Neuronal stem cell (in vitro differentiated cells): Measurements from ENCODE around the gene DENND5B.

Source experiments
- DNase-seq: peaks from one replicate; pipeline ENCODE4 v3.0.0-alpha.2; 2013; ENCODE audit warnings: low spot score
- H2AFZ ChIP-seq: one replicate; pipeline ENCODE4 v1.6.1; 2013; ENCODE audit warnings: mild to moderate bottlenecking, low read length, inconsistent platforms
- H2AK5ac ChIP-seq: 2 replicates; pipeline ENCODE4 v1.6.1; 2013; ENCODE audit warnings: low read depth, mild to moderate bottlenecking, inconsistent platforms, low read length, moderate library complexity, mixed read lengths
- H2BK120ac ChIP-seq: 2 replicates; pipeline ENCODE4 v1.6.1; 2013; ENCODE audit warnings: low read depth, mild to moderate bottlenecking, inconsistent platforms, low read length, moderate library complexity, mixed read lengths
- H2BK12ac ChIP-seq: one replicate; pipeline ENCODE4 v1.6.1; 2013; ENCODE audit warnings: low read length, inconsistent platforms
- H2BK15ac ChIP-seq: 2 replicates; pipeline ENCODE4 v1.6.1; 2013; ENCODE audit warnings: mild to moderate bottlenecking, low read length, inconsistent platforms, mixed read lengths
- H2BK5ac ChIP-seq: one replicate; pipeline ENCODE4 v1.6.1; 2013; ENCODE audit warnings: inconsistent platforms, mild to moderate bottlenecking, low read length, moderate library complexity
- H3K14ac ChIP-seq: one replicate; pipeline ENCODE4 v1.6.1; 2013; ENCODE audit warnings: low read length, inconsistent platforms
- H3K18ac ChIP-seq: 2 replicates; pipeline ENCODE4 v1.6.1; 2013; ENCODE audit warnings: low read length, inconsistent platforms
- H3K23ac ChIP-seq: 2 replicates; pipeline ENCODE4 v1.6.1; 2013; ENCODE audit warnings: low read depth, mild to moderate bottlenecking, mixed read lengths, low read length, inconsistent platforms; ENCODE audit not compliant: poor library complexity
- H3K27ac ChIP-seq: replicated peaks from 3 replicates; pipeline ENCODE4 v1.5.1; 2013; ENCODE audit warnings: low read length, inconsistent platforms
- H3K27me3 ChIP-seq, 3 experiments: 2 replicates each; pipeline ENCODE4 v1.6.1; 2013; ENCODE audit warnings: low read length in 3 of 3, mild to moderate bottlenecking in 2 of 3, inconsistent platforms in 1 of 3, low read depth in 1 of 3, mixed read lengths in 1 of 3, moderate library complexity in 1 of 3; ENCODE audit not compliant: control insufficient read depth in 3 of 3, insufficient read depth in 3 of 3
- H3K36me3 ChIP-seq, 2 donors: replicated peaks in 1 of 2; 2 replicates each; pipeline ENCODE4 v1.6.1; 2013; ENCODE audit warnings: low read length in 2 of 2; ENCODE audit not compliant: control insufficient read depth in 2 of 2, insufficient read depth in 2 of 2
- H3K4ac ChIP-seq: 2 replicates; pipeline ENCODE4 v1.6.1; 2013; ENCODE audit warnings: inconsistent platforms, mild to moderate bottlenecking, low read length, moderate library complexity
- H3K4me1 ChIP-seq, 2 donors: 1 replicate in 1 of 2; 2 replicates in 1 of 2; pipeline ENCODE4 v1.6.1; 2013; ENCODE audit warnings: low read length in 2 of 2, low read depth in 1 of 2; ENCODE audit not compliant: control insufficient read depth in 2 of 2, insufficient read depth in 1 of 2
- H3K4me2 ChIP-seq: one replicate; pipeline ENCODE4 v1.6.1; 2013; ENCODE audit warnings: mild to moderate bottlenecking, low read length, inconsistent platforms; ENCODE audit not compliant: insufficient read depth, poor library complexity, severe bottlenecking
- H3K4me3 ChIP-seq, 2 donors: 2 replicates each; pipeline ENCODE4 v1.5.1; 2013; ENCODE audit warnings: low read length in 2 of 2, mild to moderate bottlenecking in 2 of 2, inconsistent platforms in 1 of 2, moderate library complexity in 1 of 2
- H3K79me1 ChIP-seq: one replicate; pipeline ENCODE4 v1.6.1; 2013; ENCODE audit warnings: low read depth, mild to moderate bottlenecking, inconsistent platforms, low read length, moderate library complexity
- H3K9ac ChIP-seq: one replicate; pipeline ENCODE4 v1.6.1; 2013; ENCODE audit warnings: mild to moderate bottlenecking, low read depth, low read length, inconsistent platforms; ENCODE audit not compliant: poor library complexity
- H3K9me3 ChIP-seq, 2 donors: replicated peaks in 1 of 2; 2 replicates each; pipeline versions ENCODE3 to v1.6.1; 2013; ENCODE audit warnings: low read length in 2 of 2, mild to moderate bottlenecking in 2 of 2, inconsistent platforms in 1 of 2, low read depth in 1 of 2, mixed read lengths in 1 of 2, moderate library complexity in 1 of 2; ENCODE audit not compliant: control insufficient read depth in 2 of 2, insufficient read depth in 1 of 2
- H4K8ac ChIP-seq: one replicate; pipeline ENCODE4 v1.6.1; 2013; ENCODE audit warnings: low read depth, mild to moderate bottlenecking, inconsistent platforms, low read length, moderate library complexity
- H4K91ac ChIP-seq: one replicate; pipeline ENCODE4 v1.6.1; 2013; ENCODE audit warnings: low read length, low read depth, mild to moderate bottlenecking, inconsistent platforms; ENCODE audit not compliant: poor library complexity
- WGBS, 2 donors: extraction: QIAGEN DNeasy Blood & Tissue Kit; methylation state at CpG; one replicate each; pipeline ENCODE4 v1.1.7; 2013; ENCODE audit warnings: missing lambda C conversion rate in 2 of 2, mixed read lengths in 1 of 2; ENCODE audit not compliant: insufficient read length in 2 of 2, insufficient replicate concordance in 1 of 2; ENCODE audit errors: extremely low coverage in 2 of 2; 5-methylcytosine and 5-hydroxymethylcytosine counted together

The DENND5B gene

GRCh38 chr12:31584782-31585181 is 6.2 kb downstream of the DENND5B start:
- Histone ChIP-seq H2BK120ac (no peak overlapping the region), H3K27ac (no peak overlapping the region), H3K4me1 (peaks cover 0 to 5% of the 10 kb centered on the region in 2 donors), H3K4ac (no peak overlapping the region), H2AK5ac (no peak overlapping the region), H4K91ac (no peak overlapping the region), H3K79me1 (no peaks in the 10 kb centered on the region), H3K36me3 (no peaks in the 10 kb centered on the region), H3K18ac (no peak overlapping the region), H2AFZ (no peak overlapping the region), H4K8ac (no peak overlapping the region), H2BK12ac (no peak overlapping the region), H3K9ac (no peak overlapping the region), H3K27me3 (no peaks in the 10 kb centered on the region), H3K9me3 (peaks cover 0 to 17% of the 10 kb centered on the region in 2 donors), H3K14ac (no peak overlapping the region), H3K23ac (no peak overlapping the region), H2BK5ac (no peak overlapping the region), H3K4me3 (no peak overlapping the region), H2BK15ac (no peak overlapping the region), H3K4me2 (no peak overlapping the region)
- no peak for DNase-seq
- WGBS, 2 donors: no CpG with 5 or more reads among the region's 6 CpGs

DNA sequence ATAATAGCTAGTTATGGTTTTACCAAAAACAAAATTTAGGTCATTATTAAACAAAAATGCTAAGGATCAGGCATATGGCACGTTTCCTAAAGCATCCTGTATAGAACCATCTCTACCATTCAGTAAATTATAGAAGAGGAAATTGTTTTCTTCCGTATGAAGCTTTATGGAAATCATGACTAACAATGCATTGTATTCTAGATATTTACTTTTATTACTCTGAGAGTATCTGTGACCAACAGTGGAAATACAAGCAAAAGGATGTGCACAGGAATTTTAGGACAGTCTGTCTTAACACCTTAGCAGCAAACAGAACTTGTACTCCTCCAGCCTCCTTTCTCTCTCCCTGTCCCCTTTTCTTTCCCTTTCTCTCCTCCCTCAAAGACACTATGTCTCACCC is 7.1 kb downstream of the DENND5B start:
- Histone ChIP-seq H3K27me3 (no peaks in the 10 kb centered on the region), H3K4me1 (peaks cover 0 to 5% of the 10 kb centered on the region in 2 donors), H3K18ac (no peak overlapping the region), H2BK12ac (no peak overlapping the region), H3K23ac (no peak overlapping the region), H2BK15ac (no peak overlapping the region), H3K79me1 (no peaks in the 10 kb centered on the region), H4K8ac (no peak overlapping the region), H2AFZ (no peak overlapping the region), H2BK120ac (no peak overlapping the region), H3K4ac (no peak overlapping the region), H3K27ac (no peak overlapping the region), H4K91ac (no peak overlapping the region), H3K14ac (no peak overlapping the region), H3K4me2 (no peak overlapping the region), H3K9me3 (peaks cover 0 to 17% of the 10 kb centered on the region in 2 donors), H2BK5ac (no peak overlapping the region), H3K9ac (no peak overlapping the region), H2AK5ac (no peak overlapping the region), H3K36me3 (no peaks in the 10 kb centered on the region), H3K4me3 (no peak overlapping the region)
- no peak for DNase-seq
- WGBS, 2 donors: no CpG with 5 or more reads among the region's 2 CpGs

- no peaks in the 10 kb centered on the region for H3K27me3 ChIP-seq
- no peak for DNase-seq
- no peak overlapping the region for H2BK12ac ChIP-seq
- H3K36me3 ChIP-seq: no peaks in the 10 kb centered on the region
- H3K79me1 ChIP-seq: no peaks in the 10 kb centered on the region
- H3K27ac ChIP-seq: no peak overlapping the region
- no peak overlapping the region for H3K14ac ChIP-seq
- no CpG with 5 or more reads among the region's 3 CpGs for WGBS, 2 donors
- H3K9me3 ChIP-seq: peaks cover 0 to 10% of the 10 kb centered on the region in 2 donors
- H2BK15ac ChIP-seq: no peak overlapping the region
- H3K4me1 ChIP-seq: peaks cover 0 to 5% of the 10 kb centered on the region in 2 donors
- H3K9ac ChIP-seq: no peak overlapping the region
- H2AFZ ChIP-seq: no peak overlapping the region
- H2AK5ac ChIP-seq: no peak overlapping the region
- H3K4ac ChIP-seq: no peak overlapping the region
- H2BK5ac ChIP-seq: no peak overlapping the region
- no peak overlapping the region for H4K8ac ChIP-seq
- H3K23ac ChIP-seq: no peak overlapping the region
- no peak overlapping the region for H4K91ac ChIP-seq
- H3K4me3 ChIP-seq: no peak overlapping the region
- no peak overlapping the region for H3K4me2 ChIP-seq
- H3K18ac ChIP-seq: no peak overlapping the region
- no peak overlapping the region for H2BK120ac ChIP-seq
These were observed 8.8 kb downstream of the DENND5B start for GRCh38 chr12:31582155-31582554.

- no peak overlapping the region for H3K4me3 ChIP-seq
- H3K4me2 ChIP-seq: no peak overlapping the region
- no peak overlapping the region for H3K18ac ChIP-seq
- no peak overlapping the region for H4K8ac ChIP-seq
- no peak overlapping the region for H2AFZ ChIP-seq
- H3K36me3 ChIP-seq: no peaks in the 10 kb centered on the region
- no peak overlapping the region for H2BK15ac ChIP-seq
- H3K9ac ChIP-seq: no peak overlapping the region
- peaks cover 10 to 11% of the 10 kb centered on the region in 2 donors for H3K4me1 ChIP-seq
- no peak overlapping the region for H3K4ac ChIP-seq
- no peak for DNase-seq
- no peak overlapping the region for H3K14ac ChIP-seq
- whole genome bisulfite sequencing, 2 donors: no CpG with 5 or more reads among the region's 2 CpGs
- H3K9me3 ChIP-seq: peaks cover 0 to 3% of the 10 kb centered on the region in 2 donors
- H3K27me3 ChIP-seq: no peaks in the 10 kb centered on the region
- no peak overlapping the region for H3K27ac ChIP-seq
- no peak overlapping the region for H4K91ac ChIP-seq
- H2AK5ac ChIP-seq: no peak overlapping the region
- H2BK5ac ChIP-seq: no peak overlapping the region
- no peaks in the 10 kb centered on the region for H3K79me1 ChIP-seq
- no peak overlapping the region for H3K23ac ChIP-seq
- no peak overlapping the region for H2BK120ac ChIP-seq
- no peak overlapping the region for H2BK12ac ChIP-seq
These were observed 12.3 kb downstream of the DENND5B start for GRCh38 chr12:31578632-31579031.
